OCI-LY7 (cell line): Measurements from ENCODE around the gene ABCA7. TPM values are rescaled to one million over a fixed set of nuclear protein-coding genes. Genes with fewer than 3 reads are reported as not detected.
A peak's percentile ranks its signal among the peaks of the same experiment; 100 is the strongest.

Source experiments
- BruUV-seq: library from RNA; stranded (reverse); fragments of 400-500 nt; replicated peaks from 2 replicates; lab custom pipeline; 2021; lab: Mats Ljungman, UMichigan
- CTCF ChIA-PET: fragments of 300-600 bp; sonication (Branson Sonifier 250); formaldehyde crosslinking; loops from one replicate; lab custom pipeline; 2022; ENCODE audit warnings: antibody characterized with exemption; ENCODE audit not compliant: unreplicated experiment; lab: Charles Lee
- POLR2A ChIA-PET: fragments of 300-600 bp; sonication (Branson Sonifier 250); formaldehyde crosslinking; loops from one replicate; lab custom pipeline; 2022; ENCODE audit warnings: antibody characterized with exemption; lab: Charles Lee
- DNase-seq: peaks from one replicate; pipeline ENCODE4 v3.0.0-alpha.2; 2015; ENCODE audit warnings: low spot score
- H2AFZ ChIP-seq: fragments of 200-600 bp; sonication (generic), shearing (Covaris generic); 2 replicates; pipeline ENCODE4 v1.6.1; 2014; ENCODE audit warnings: mild to moderate bottlenecking, antibody characterized with exemption, low read length, moderate library complexity
- H3K27ac ChIP-seq: fragments of 200-600 bp; sonication (generic); 2 replicates; pipeline ENCODE4 v1.5.1; 2014; ENCODE audit warnings: mixed run types, low read depth, mild to moderate bottlenecking, moderate library complexity, low read length, inconsistent platforms; ENCODE audit not compliant: poor library complexity, severe bottlenecking
- H3K36me3 ChIP-seq: fragments of 200-600 bp; sonication (generic); 2 replicates; pipeline ENCODE4 v1.6.1; 2014; ENCODE audit warnings: mild to moderate bottlenecking, antibody characterized with exemption, low read length, moderate library complexity, mixed read lengths; ENCODE audit not compliant: insufficient read depth
- H3K4me1 ChIP-seq: fragments of 200-600 bp; sonication (generic); 2 replicates; pipeline ENCODE4 v1.5.1; 2014; ENCODE audit warnings: mild to moderate bottlenecking, low read length; ENCODE audit not compliant: insufficient read depth, poor library complexity, severe bottlenecking
- H3K4me2 ChIP-seq: fragments of 200-600 bp; sonication (generic); 2 replicates; pipeline ENCODE4 v1.6.1; 2014; ENCODE audit warnings: mild to moderate bottlenecking, low read length
- H3K4me3 ChIP-seq: fragments of 200-600 bp; sonication (generic); 2 replicates; pipeline ENCODE4 v1.5.1; 2014; ENCODE audit warnings: mild to moderate bottlenecking, low read depth, low read length; ENCODE audit not compliant: poor library complexity, severe bottlenecking
- H3K79me2 ChIP-seq: fragments of 200-600 bp; sonication (generic); 2 replicates; pipeline ENCODE4 v1.6.1; 2016; ENCODE audit warnings: low read depth, mild to moderate bottlenecking, low read length, moderate library complexity, mixed read lengths; ENCODE audit not compliant: insufficient read depth
- H3K9me2 ChIP-seq: fragments of 200-600 bp; sonication (generic); 2 replicates; pipeline ENCODE4 v1.6.1; 2016; ENCODE audit warnings: mild to moderate bottlenecking, low read length, mixed read lengths; ENCODE audit not compliant: insufficient read depth
- H3K9me3 ChIP-seq: fragments of 200-600 bp; sonication (generic); 2 replicates; pipeline ENCODE4 v1.6.1; 2014; ENCODE audit warnings: mild to moderate bottlenecking, mixed run types, low read length, mixed read lengths
- H4K20me1 ChIP-seq: fragments of 200-600 bp; sonication (generic); 2 replicates; pipeline ENCODE4 v1.6.1; 2014; ENCODE audit warnings: mild to moderate bottlenecking, antibody characterized with exemption, low read length, moderate library complexity, mixed read lengths; ENCODE audit not compliant: insufficient read depth
- EZH2phosphoT487 ChIP-seq: fragments of 200-600 bp; sonication (generic); IDR thresholded peaks from 2 replicates; pipeline ENCODE4 v1.6.1; 2018; ENCODE audit warnings: low read depth, borderline replicate concordance, mild to moderate bottlenecking, mixed run types, antibody characterized with exemption, low read length, moderate library complexity, mixed read lengths
- intact Hi-C: fragments of 100-400 bp; cut with micrococcal nuclease; formaldehyde crosslinking; loops from one replicate; pipeline ENCODE4 v1.10.0; 2022; ENCODE audit not compliant: unreplicated experiment
- total RNA-seq, 2 experiments: library from RNA; depleted of rRNA in 1 of 2; stranded (reverse); fragments of >200 nt in 1 of 2; shearing (Covaris generic) in 1 of 2; gene quantifications; 2 replicates each; pipeline ENCODE4 v1.2.3, GENCODE V29; 2014 to 2022
- TF ChIP-seq, protein P1 (sequence below): fragments of 200-600 bp; sonication (generic); conservative IDR thresholded peaks from 2 replicates; pipeline ENCODE4 v1.5.1; 2014; ENCODE audit warnings: mild to moderate bottlenecking, antibody characterized with exemption, low read length, moderate library complexity, mixed read lengths

The ABCA7 gene
- total RNA-seq, 2 experiments from 2014 or later: 43.3 to 66.6 TPM

DNA sequence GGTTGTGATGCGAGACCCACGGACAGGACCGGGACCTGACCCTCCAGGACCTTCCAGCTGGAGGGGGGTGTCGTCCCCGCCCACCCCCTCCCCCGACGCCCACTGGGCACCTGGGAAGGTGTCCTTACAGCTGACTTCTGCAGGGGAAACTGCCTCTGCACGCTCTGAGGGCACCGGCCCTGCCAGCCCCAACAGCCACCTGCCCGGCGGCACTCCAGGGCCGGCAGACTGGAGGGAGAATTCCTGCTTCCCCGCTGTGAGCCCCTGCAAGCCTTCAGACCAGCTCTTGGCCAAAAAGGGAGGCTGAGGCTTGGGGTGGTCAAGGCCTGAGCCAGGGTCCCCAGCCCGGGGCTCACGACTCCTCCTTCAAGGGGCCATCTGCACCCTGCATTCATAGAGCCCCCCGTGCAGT is 12.3 kb upstream of the ABCA7 start:
- DNase-seq: peak; percentile 39
- H3K9me2 ChIP-seq: no peaks in the 10 kb centered on the region
- no peak overlapping the region for H2AFZ ChIP-seq
- H3K4me2 ChIP-seq: peak overlapping the region; percentile 99
- TF ChIP-seq, protein P1, sequence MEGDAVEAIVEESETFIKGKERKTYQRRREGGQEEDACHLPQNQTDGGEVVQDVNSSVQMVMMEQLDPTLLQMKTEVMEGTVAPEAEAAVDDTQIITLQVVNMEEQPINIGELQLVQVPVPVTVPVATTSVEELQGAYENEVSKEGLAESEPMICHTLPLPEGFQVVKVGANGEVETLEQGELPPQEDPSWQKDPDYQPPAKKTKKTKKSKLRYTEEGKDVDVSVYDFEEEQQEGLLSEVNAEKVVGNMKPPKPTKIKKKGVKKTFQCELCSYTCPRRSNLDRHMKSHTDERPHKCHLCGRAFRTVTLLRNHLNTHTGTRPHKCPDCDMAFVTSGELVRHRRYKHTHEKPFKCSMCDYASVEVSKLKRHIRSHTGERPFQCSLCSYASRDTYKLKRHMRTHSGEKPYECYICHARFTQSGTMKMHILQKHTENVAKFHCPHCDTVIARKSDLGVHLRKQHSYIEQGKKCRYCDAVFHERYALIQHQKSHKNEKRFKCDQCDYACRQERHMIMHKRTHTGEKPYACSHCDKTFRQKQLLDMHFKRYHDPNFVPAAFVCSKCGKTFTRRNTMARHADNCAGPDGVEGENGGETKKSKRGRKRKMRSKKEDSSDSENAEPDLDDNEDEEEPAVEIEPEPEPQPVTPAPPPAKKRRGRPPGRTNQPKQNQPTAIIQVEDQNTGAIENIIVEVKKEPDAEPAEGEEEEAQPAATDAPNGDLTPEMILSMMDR: no peak
- TF ChIP-seq EZH2phosphoT487: no peak
- H3K27ac ChIP-seq: peak overlapping the region; percentile 77
- H3K79me2 ChIP-seq: peaks cover 23% of the 10 kb centered on the region
- CTCF ChIA-PET: no interaction called here
- peaks cover 18% of the 10 kb centered on the region for H3K36me3 ChIP-seq
- H3K4me3 ChIP-seq: peak overlapping the region; percentile 88
- H3K4me1 ChIP-seq: peaks cover 37% of the 10 kb centered on the region
- POLR2A ChIA-PET: interaction anchor here (1.7 to 2.7 kb wide), 3 partner anchors 12 to 48 kb away, joined by 5 to 15 read pairs (median 6); partner anchors contain the start of genes ABCA7 and ARHGAP45
- no TSS peak for BruUV-seq
- H4K20me1 ChIP-seq: no peaks in the 10 kb centered on the region
- intact Hi-C loops: loop anchor here (2.0 to 10.0 kb wide), 2 partner anchors 13 to 237 kb away; partner anchors contain the start of genes ABCA7 and CIRBP
- H3K9me3 ChIP-seq: no peaks in the 10 kb centered on the region

DNA sequence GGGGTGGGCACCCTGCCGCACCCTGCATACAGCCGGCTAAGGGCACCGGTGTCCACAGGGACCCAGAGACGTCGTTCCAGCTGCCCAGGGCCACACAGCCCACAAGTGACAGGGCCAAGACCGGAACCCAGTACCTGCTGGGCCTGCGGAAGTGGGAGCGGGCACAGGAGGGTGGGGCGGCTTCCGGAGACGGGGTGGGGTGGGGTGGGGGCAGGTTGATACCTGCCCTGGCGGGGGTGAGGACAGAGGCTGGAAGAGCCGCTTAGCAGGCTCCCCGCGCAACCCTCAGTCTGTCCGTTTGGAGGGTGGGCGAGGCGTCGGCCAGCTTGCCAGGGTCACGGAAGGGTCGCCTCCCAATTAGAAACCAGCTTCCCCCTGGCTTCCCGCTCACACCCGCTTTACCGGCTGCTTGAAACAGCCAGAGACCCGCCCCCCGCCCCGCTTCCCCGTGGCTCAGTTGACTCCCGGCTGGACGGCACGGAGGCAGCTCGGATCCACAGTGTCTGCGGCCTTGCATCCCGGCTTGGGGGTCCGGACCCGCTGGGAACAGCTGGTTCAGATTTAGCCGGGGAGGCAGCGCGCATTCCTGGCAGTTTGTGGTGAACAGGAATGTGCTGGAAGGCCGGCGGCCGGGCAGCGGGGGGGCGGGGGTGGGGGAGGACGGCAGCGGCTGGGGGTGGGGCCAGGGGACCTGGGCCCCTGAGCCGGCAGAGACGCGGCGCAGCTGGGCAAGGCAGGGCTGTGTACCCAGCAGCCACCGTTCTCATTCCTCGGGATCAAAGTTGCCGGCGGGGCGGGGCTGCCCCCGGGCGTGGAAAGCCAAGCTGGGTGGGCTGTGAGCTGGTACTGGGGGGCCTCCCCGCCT is 11.6 kb upstream of the ABCA7 start:
- H3K36me3 ChIP-seq: peaks cover 24% of the 10 kb centered on the region
- H3K4me1 ChIP-seq: peaks cover 32% of the 10 kb centered on the region
- H3K27ac ChIP-seq: peak overlapping the region; percentile 77
- peak overlapping the region; percentile 99 for H3K4me2 ChIP-seq
- peak; percentile 82 for DNase-seq
- no peaks in the 10 kb centered on the region for H4K20me1 ChIP-seq
- peak overlapping the region; percentile 88 for H3K4me3 ChIP-seq
- no peaks in the 10 kb centered on the region for H3K9me3 ChIP-seq
- no peak for TF ChIP-seq EZH2phosphoT487
- TF ChIP-seq, protein P1: no peak
- no TSS peak for BruUV-seq
- no peak overlapping the region for H2AFZ ChIP-seq
- POLR2A ChIA-PET: interaction anchor here (1.7 to 2.7 kb wide), 2 partner anchors 12 to 39 kb away, joined by 5 to 15 read pairs; partner anchors contain the start of genes ABCA7 and ARHGAP45
- H3K9me2 ChIP-seq: no peaks in the 10 kb centered on the region
- intact Hi-C loops: loop anchor here (10.0 kb wide), 1 partner anchor 237 kb away; the partner anchor contains the start of gene CIRBP
- CTCF ChIA-PET: interaction anchor here (1.0 kb wide), 1 partner anchor 11 kb away, joined by 3 read pairs; no protein-coding TSS in a partner anchor
- H3K79me2 ChIP-seq: peaks cover 23% of the 10 kb centered on the region
